HG02938 (cell line): Measurements from ENCODE around the gene SKP2.
"Not testable (repeated sequence)": the region's sequence is repeated elsewhere in the genome, so short reads cannot be mapped to it uniquely, and the experiment has no call there.

Experiments used
- ATAC-seq: cut with Tn5 transposase; IDR thresholded peaks from one replicate; pipeline ENCODE4 v1.9.1; 2021; ENCODE audit warnings: mild to moderate bottlenecking, moderate library complexity; ENCODE audit not compliant: unreplicated experiment

The SKP2 gene

DNA sequence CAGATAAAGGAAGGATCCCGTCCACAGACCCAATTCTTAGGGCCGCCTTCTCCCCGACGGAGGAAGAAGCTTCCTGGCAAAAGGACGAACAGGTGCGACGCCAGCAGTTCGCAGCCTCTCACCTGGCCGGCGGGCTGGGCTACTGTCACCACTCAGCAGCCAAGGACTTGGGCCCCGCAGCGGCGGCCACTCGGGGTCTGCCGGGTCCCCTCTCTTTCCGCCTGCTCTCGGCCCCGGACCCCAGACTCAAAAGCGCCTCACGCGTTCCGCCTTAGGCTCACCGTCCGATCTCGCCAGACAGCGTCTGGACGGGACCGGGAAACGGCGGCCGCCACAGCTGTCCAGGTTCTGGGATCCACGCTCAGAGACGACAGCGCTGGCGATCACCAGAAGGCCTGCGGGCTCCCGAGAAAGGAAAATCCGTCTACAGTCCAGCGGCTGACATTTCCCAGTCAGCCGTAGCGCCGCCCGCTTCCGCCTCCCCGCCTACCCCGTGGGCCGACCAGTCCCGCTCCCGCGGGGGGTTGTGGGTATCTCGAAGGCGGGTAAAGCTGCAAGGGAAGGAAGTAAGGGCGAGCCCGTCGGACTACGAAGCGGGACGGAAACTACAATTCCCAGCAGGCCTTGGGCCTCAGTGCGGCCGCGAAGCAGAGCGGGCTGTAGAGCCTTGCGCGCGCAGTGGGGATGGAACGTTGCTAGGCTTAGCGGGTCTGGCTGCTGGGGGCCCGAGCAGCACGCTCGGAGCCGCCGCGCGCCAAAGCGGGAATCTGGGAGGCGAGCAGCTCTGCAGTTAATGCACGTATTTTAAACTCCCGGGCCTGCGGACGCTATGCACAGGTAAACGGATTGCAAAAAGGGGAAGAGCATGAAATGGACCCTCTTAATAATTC lies at the start of gene SKP2, which contains the start of gene LMBRD2:
Gene SKP2 (plus strand): TSS at position 678 of the 890 bp plus-strand sequence. CDS start 152 bp downstream, at position 830.
Gene LMBRD2 (minus strand): TSS at position 454 of the 890 bp plus-strand sequence. CDS start 8,538 bp downstream, outside the sequence.
- ATAC-seq, result peak; percentile 98

DNA sequence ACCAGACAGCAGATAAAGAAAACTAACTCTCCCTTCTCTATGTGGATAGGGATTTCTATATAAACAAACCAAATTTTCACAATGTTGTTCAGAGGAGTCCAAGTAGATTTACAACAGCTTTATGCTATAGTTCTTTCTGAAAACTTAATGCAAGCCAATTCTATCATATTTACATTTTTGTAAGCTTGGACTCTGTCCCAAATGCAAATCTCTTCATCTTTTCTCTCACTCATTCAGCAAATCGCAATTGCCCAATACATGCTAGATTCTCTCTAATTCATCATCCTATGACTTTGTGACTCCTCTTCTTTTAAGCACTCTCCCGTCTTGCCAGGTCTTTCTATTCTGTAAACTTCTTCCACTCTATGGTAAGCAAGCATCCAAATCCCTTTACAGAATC lies 46.1 kb upstream of the SKP2 start:
- no peak for ATAC-seq

DNA sequence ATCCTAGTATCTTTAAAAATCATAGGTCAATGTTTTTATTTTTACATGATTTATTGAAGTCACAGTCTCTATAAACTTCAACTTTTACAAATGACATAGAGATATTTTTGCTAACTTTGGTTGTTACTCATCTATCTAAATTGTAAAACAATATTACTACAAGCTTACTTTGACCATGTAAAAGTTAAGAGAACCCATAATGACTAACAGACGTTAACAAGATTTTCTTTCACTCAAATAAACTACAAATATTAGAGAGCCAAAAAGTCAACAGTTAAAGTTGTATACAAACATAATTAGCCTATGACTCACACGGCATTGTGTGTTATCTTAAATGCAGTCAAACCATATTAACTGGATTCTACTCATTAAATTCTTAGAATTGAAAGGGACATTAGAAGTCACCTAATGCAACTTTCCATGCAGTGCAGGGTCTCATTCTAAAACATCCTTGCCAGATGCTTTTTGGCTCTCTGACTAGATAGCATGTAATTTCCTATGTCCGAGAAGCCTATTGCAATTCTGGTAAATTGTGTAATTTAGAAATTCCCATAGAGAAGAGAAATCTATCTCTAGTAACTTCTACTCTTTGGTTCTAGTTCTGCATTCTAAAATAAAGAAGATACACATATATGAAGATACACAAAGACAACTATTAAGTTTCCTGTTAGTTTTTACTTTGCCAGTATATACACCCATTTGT lies 43.0 kb upstream of the SKP2 start:
- no peak for ATAC-seq

DNA sequence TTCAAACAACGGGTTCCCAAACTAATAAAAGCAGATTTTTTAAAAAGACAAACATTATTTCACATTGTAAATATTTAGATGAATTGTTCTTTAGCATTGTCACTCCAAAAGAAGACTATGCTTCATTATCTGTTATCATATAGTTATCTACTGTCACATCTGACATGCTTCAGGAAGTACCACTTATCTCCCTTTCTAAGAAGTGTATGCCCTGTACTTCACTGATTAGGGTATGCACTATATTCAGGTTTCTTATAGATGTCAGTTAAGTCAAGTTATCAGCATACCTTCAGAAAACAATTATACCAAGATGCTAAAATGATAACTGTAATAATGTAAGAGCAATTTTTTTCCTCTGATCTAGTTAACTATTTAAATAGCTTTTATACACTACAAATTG lies 40.7 kb upstream of the SKP2 start:
- no peak for ATAC-seq

DNA sequence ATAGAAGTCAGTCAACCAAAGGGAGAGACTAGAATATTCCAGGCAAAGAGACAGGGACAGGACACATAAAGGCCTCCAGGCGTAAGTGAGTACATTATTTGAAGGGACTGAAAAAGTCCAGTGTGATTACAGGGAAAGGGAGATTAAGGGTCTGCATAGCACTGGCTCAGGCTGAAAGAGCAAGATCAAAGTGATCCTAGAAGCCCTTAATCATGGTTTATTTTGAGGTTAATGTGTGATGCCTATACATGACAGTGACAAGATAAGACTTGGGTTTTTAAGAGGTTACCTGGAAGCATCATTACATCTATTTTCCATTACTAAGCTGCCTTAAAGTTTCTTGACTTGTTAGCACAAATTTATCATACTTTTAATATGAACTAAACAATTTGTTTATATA lies 26.0 kb upstream of the SKP2 start:
- no peak for ATAC-seq

DNA sequence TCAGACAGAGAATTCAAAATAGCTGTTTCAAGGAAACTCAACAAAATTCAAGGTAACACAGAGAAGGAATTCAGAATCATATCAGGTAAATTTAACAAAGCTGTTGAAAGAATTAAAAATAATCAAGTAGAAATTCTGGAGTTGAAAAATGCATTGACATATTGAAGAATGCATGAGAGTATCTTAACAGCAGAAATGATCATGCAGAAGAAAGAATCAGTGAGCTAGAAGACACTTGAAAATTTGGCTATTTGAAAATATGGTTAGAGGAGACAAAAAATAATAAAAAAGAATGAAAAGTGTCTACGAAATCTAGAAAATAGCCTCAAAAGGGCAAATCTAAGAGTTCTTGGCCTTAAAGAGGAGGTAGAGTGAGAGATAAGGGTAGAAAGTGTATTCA lies 23.1 kb upstream of the SKP2 start:
- ATAC-seq, result no peak

DNA sequence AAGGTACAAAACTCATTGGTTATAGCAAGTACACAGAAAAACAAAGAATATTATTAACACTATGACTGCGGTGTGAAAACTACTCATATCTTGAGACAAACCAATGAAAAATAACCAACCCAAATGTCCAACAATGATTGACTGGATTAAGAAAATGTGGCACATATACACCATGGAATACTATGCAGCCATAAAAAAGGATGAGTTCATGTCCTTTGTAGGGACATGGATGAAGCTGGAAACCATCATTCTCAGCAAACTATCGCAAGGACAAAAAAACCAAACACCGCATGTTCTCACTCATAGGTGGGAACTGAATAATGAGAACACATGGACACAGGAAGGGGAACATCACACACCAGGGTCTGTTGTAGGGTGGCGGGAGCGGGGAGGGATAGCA lies 22.2 kb upstream of the SKP2 start:
- ATAC-seq, result not testable (repeated sequence)

DNA sequence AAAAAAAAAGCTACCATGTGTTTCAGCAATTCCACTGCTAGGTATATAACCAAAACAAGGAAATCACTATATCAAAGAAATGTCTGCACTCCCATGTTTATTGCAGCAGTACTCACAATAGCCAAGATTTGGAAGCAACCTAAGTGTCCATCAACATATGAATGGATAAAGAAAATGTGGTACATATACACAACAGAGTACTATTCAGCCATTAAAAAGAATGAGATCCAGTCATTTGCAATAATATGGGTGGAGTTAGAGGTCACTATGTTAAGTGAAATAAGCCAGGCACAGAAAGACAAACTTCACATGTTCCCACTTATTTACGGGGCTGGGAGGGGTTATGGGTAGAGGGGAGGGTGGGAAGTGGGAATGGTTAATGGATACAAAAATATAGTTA lies 18.9 kb upstream of the SKP2 start:
- not testable (repeated sequence) for ATAC-seq

DNA sequence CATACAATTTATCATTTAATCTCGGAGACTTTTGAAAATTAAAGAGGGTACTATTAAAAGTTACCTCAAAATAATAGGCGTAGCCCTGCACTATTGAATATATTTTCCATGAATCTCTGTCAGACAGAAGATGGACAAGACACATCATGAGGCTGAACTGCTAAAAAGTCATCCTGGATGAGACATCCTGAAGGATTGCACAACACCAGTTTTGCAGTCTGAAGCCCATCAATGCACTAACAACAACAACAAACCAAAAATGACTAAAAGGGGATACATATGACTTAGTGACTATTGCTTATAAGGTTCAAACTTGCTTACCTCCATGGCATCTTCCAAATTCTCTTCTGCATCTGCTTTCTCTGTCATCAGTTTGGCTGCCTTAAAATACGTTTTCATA lies 15.9 kb upstream of the SKP2 start:
- no peak for ATAC-seq

DNA sequence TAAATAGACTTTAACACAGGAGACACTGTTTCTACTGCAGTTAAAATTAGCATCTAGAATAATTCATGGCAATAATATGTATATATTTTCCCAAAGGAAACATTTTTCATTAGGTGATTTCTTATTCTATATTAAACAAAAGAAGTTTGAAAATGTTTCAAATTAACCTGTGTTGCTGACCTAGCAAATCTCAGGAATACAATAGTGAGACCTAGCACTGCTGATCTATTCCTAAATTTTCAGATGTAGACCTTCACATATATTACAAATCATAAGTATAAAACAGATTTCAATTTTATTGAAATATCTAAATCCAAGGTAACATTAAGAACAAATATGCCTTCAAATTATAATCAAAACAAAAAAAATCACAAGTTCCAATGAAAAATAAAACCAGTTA lies 15.3 kb upstream of the SKP2 start:
- ATAC-seq, result no peak

DNA sequence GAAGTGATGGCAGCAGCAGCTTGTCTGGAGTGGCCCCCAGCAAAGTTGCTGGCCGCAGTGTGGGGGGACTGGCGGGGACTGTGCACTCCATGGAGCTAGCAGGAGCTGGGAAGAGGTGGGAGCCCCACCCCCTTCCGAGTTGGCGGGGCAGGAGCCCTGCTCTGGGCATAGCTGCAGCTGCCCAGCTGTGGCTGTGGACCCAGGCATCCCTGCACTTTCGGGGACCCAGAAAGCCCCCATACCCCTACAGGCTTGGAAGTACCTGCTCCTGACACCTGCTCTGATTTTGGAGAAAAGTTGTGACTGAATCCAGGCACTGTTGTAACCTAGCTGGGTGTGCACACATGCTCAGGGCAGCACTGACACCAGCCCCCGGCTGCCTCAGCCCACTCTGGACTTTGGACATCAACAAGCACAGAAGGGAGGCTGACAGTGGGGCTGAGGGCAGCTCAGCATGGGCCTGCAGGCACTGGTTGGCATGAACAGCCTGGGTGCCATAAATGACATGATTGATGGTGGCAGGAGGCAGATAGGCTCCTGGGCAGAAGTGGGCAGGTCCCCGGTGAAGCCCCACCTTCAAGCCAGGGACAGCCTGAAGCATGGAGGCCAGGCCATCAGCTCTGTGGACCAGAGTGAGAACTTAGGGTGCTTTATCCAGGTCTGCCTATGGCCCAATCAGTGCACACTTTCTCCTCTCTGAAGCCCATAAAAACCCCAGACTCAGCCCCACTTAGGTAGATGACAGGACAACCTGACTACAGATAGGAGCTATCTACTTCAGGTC lies 12.8 kb upstream of the SKP2 start:
- ATAC-seq, result no peak

DNA sequence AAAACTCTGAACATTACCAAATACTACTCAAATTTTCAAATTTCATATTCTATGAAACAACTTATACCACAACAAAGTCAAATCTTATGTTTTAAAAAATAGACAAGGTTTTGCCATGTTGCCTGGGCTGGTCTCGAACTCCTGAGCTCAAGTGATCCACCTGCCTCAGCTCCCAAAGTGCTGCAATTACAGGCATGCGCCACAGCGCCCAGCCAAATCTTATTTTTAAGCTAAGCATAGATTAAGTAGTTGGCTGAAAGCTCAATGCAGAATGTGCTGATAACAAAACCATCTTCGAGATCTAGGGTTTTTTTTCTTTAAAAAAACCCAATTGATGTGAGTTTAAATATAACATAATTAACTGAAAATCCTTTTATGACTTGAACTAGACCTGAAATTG lies 6.6 kb upstream of the SKP2 start:
- ATAC-seq, result no peak

DNA sequence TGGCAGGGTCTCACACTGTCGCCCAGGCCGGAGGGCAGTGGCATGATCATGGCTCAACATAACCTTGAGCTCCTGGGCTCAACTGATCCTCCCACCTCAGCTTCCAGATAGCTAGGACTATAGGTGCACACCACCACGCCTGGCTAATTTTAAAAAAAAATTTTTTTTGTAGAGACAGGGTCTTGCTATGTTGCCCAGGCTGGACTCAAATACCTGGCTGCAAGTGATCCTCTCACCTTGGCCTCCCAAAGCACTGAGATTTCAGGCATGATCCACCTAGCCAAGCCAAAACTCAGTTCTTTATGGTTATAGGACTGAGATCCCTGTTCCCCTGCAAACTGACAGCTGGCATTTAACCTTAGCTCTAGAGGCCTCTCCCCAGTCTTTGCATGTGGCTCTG lies 5.5 kb upstream of the SKP2 start:
- no peak for ATAC-seq

DNA sequence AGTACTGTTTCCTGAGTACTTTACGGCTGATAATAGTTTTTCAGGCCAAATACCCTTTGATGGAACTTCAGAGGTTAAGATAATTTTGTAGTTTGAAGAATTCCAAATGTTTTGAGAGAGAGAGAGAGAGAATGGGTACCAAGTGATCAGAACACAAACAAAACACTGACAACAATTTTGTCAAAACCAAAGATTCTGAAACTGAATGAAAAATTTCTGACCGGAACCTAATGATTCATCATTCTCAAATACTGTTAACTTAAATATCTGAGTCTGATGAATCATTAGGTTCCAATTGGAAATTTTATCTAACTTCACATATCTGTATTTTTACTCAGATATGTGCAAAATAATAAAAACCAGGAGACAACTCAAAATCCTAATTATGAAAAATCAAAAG lies 4.2 kb upstream of the SKP2 start:
- ATAC-seq, result no peak

DNA sequence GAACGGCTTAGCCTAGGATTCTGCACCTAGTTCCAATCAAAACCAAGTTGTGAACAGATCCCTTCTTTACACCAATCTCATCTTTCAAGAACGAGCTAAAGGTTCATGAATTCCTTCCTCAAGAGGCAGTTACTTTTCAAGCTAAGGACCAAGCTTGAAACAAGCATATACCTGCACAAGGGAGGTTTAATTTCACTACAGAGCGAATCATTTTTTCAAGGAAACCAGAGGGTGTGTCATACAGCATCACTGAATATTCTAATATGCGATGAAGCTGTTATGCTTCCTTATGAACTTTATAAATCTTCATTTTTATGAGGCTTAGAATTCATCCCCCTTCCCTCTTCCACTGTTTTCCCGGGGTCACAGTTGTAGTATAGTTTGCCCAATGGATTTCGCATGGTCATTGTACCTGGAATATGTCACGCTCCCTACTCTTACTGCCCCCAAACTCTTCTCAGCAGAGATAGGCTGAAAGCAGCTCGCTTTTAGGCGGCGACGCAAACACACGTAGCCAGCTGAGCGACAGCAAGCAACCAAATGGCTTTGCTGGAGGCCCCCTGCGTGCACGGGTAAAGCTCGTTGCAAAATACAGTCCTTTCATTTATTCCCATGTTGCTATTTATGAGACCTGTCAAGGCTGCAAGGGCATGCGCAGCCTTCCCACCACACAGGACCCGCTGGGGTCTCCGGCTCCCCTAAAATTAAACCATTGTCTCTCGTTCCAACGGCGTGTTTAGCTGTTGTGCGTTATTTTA lies 1.1 kb upstream of the SKP2 start:
- ATAC-seq, result no peak

DNA sequence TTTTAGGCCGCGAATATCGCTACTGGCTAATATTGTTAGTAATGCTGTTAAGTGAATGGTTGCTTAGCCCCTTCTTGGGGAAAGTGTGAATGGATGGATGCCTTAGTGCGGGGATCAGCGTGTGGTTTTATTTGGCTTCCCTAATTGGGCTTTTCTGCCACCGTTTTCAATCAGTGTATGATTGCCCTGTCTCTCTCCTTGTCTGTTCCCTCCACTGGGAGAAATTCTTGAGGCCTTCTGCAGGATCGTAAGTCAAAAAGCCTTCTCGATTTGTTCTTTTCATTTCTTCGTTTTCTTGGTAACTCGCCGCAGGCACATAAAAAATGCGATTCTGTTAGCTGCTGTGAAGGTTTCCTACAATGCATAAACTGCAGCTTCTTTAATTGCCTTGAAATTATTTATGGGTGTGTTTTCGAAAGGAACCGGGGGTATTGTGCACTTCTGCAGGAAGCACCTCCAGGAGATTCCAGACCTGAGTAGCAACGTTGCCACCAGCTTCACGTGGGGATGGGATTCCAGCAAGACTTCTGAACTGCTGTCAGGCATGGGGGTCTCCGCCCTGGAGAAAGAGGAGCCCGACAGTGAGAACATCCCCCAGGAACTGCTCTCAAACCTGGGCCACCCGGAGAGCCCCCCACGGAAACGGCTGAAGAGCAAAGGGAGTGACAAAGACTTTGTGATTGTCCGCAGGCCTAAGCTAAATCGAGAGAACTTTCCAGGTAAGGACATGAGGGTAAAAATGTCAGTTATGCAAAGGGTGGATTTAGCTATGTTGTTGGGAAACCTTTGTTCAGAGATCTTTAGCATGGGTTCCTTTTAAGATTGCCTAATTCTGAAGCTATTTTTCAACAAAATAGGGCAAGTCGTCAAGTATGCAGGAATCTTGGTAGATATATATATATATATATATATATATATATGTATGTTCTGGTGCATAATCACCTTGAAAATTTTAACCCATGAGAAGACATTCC lies 700 bp downstream of the SKP2 start:
- peak; percentile 9 for ATAC-seq

DNA sequence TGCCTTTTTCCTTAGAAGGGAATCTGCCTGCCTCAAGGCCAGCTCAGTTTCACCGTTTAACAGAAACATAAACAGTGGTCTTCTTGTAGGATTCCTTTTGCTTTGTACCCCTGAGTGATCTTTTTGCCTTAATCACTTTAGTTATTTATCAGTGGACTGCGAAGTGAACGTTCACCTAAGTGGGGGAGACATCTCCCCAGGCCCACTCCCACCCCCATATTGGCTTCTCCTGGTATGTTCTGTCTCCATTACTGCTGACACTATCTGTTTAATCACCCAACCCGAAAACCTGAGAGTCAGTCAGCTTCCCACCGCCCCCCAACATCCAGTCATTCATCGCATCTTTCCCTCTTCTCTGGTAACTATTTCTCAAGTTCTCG lies 1.4 kb downstream of the SKP2 start:
- no peak for ATAC-seq

DNA sequence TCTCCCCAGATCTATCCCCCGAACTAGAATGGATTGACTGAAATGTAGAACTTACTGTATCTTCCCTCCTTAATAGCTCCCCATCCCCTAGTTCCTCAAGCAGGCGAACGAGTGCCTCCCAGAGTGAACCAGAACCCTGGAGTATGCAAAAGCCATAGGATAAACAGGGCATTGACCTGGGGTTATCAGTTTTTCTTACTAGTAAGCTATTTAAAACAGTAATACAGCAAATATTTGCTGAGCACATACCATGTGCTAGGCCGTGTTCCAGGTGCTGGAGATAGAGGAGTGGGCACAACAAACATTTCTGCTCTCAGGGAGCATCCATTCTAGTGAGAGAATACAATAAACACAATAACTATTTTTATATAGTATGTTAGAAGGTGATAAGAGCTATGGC lies 1.8 kb downstream of the SKP2 start:
- ATAC-seq, result no peak

DNA sequence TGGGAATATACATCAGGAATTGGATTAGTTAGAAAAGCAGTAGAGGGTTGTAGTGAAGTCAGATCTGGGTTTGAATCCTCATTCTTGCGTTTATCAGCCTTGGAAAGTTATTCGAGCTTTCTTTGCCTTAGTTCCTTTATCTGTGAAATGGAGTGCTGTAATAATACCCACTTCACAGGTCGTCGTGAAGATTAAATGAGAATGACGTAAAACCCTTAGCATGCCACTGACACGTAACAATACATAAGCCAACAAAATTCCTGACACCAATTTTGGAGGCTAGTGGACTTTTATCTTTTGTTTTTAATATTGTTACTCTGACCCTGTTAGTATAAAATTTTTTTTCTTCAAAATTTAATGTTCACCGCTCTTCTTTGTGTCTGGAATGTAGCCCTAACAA lies 3.4 kb downstream of the SKP2 start:
- ATAC-seq, result no peak
